HEK293T (cell line): Measurements from ENCODE around the gene DCLRE1B.

ENCODE experiments used
- BHLHE40 ChIP-seq: fragments of 450-650 bp; IDR thresholded peaks from 2 replicates; pipeline ENCODE4 v1.6.1; 2016; ENCODE audit warnings: mild to moderate bottlenecking, moderate library complexity, borderline replicate concordance
- ELF4 ChIP-seq: fragments of 450-650 bp; IDR thresholded peaks from 2 replicates; pipeline ENCODE4 v1.6.1; 2017; ENCODE audit warnings: antibody characterized with exemption
- FOXA1 ChIP-seq: fragments of 450-650 bp; IDR thresholded peaks from 2 replicates; pipeline ENCODE4 v1.6.1; 2016; ENCODE audit warnings: mild to moderate bottlenecking
- FOXK2 ChIP-seq: fragments of 450-650 bp; IDR thresholded peaks from 2 replicates; pipeline ENCODE4 v1.6.1; 2016; ENCODE audit warnings: mild to moderate bottlenecking
- FOXM1 ChIP-seq: fragments of 450-650 bp; IDR thresholded peaks from 2 replicates; pipeline ENCODE4 v1.6.1; 2017; ENCODE audit warnings: mild to moderate bottlenecking, borderline replicate concordance
- HDGF ChIP-seq: fragments of 450-650 bp; IDR thresholded peaks from 2 replicates; pipeline ENCODE4 v1.6.1; 2017; ENCODE audit warnings: antibody characterized with exemption, borderline replicate concordance
- L3MBTL2 ChIP-seq: fragments of 450-650 bp; conservative IDR thresholded peaks from 2 replicates; pipeline ENCODE4 v1.6.1; 2016; ENCODE audit warnings: mild to moderate bottlenecking
- NFRKB ChIP-seq: fragments of 450-650 bp; IDR thresholded peaks from 2 replicates; pipeline ENCODE4 v1.6.1; 2016; ENCODE audit warnings: mild to moderate bottlenecking, moderate library complexity
- SP1 ChIP-seq: fragments of 450-650 bp; IDR thresholded peaks from 2 replicates; pipeline ENCODE4 v1.6.1; 2017
- ZNF384 ChIP-seq: fragments of 450-650 bp; IDR thresholded peaks from 2 replicates; pipeline ENCODE4 v1.6.1; 2016

- TF ChIP-seq SP1, result no peak
- no peak for TF ChIP-seq ZNF384
- TF ChIP-seq ELF4, result no peak
- TF ChIP-seq BHLHE40, result no peak
- TF ChIP-seq FOXM1, result no peak
- TF ChIP-seq FOXA1, result no peak
- TF ChIP-seq HDGF, result no peak
- no peak for TF ChIP-seq L3MBTL2
- no peak for TF ChIP-seq NFRKB
- TF ChIP-seq FOXK2, result no peak
Observed at GRCh38 chr1:113876176-113876575, 28.9 kb upstream of the DCLRE1B start.
